Gastrocnemius medialis (tissue), 4 donors: ENCODE measurements around the gene C1orf210. TPM values are rescaled to one million over a fixed set of nuclear protein-coding genes. Genes with fewer than 3 reads are reported as not detected.

Experiments used
- ATAC-seq, 2 donors: fragments of 150-250 bp; one replicate each; pipeline ENCODE4 v1.9.1; 2016
- DNase-seq, 2 donors: peaks; one replicate each; pipeline ENCODE4 v3.0.0-alpha.2; 2019
- H3K27ac ChIP-seq, 4 donors: fragments of 200-600 bp; sonication (generic); 1 replicate in 1 of 4; 2 replicates in 3 of 4; pipeline ENCODE4 v1.5.1; 2016 to 2018; ENCODE audit warnings: mild to moderate bottlenecking in 2 of 4, moderate library complexity in 1 of 4
- H3K27me3 ChIP-seq, 3 donors: fragments of 200-600 bp; sonication (generic) in 2 of 3; 1 replicate in 1 of 3; 2 replicates in 2 of 3; pipeline versions ENCODE4 v1.5.1 to v1.6.0; 2016 to 2019; ENCODE audit warnings: mild to moderate bottlenecking in 1 of 3, moderate library complexity in 1 of 3
- H3K36me3 ChIP-seq, 2 donors: fragments of 200-600 bp; sonication (generic) in 1 of 2; one replicate each; pipeline ENCODE4 v1.5.1; 2017 to 2018
- H3K4me1 ChIP-seq, 2 donors: fragments of 200-600 bp; sonication (generic) in 1 of 2; one replicate each; pipeline ENCODE4 v1.5.1; 2016 to 2017; ENCODE audit warnings: mild to moderate bottlenecking in 2 of 2
- H3K4me3 ChIP-seq, 4 donors: fragments of 200-600 bp; sonication (generic) in 3 of 4; 1 replicate in 1 of 4; 2 replicates in 3 of 4; pipeline ENCODE4 v1.5.1; 2016 to 2019; ENCODE audit warnings: mild to moderate bottlenecking in 2 of 4
- H3K9me3 ChIP-seq, 3 donors: fragments of 200-600 bp; sonication (generic) in 2 of 3; 1 replicate in 1 of 3; 2 replicates in 2 of 3; pipeline ENCODE4 v1.5.1; 2016 to 2019
- CTCF ChIP-seq, 5 experiments: fragments of 450-650 bp in 3 of 5; fragments of 200-600 bp in 2 of 5; sonication (generic) in 2 of 5; IDR thresholded peaks in 4 of 5; conservative IDR thresholded peaks in 1 of 5; 1 replicate in 4 of 5; 2 replicates in 1 of 5; pipeline ENCODE4 v1.5.1; 2016 to 2019; ENCODE audit warnings: antibody characterized with exemption in 5 of 5, mild to moderate bottlenecking in 3 of 5, moderate library complexity in 3 of 5
- POLR2A ChIP-seq, 2 donors: fragments of 450-650 bp; IDR thresholded peaks; one replicate each; pipeline ENCODE4 v1.6.1; 2017; ENCODE audit warnings: antibody characterized with exemption in 2 of 2, mild to moderate bottlenecking in 2 of 2, moderate library complexity in 2 of 2
- in situ Hi-C, 4 donors: fragments of 200-750 bp; cut with MboI; loops; one replicate each; pipeline versions ENCODE4 v1.15.0 to v1.8.0; 2017; ENCODE audit warnings: low sequenced_read_pairs in 4 of 4
- intact Hi-C: fragments of 100-400 bp; cut with DNase I; formaldehyde crosslinking; loops from one replicate; pipeline ENCODE4 v1.15.1; 2023; ENCODE audit warnings: low total_unique reads
- total RNA-seq, 4 donors: library from RNA; depleted of rRNA; stranded (reverse); fragments of >200 nt; gene quantifications; one replicate each; pipeline versions ENCODE4 v1.1.0 to v1.2.3, GENCODE V29; 2016

The C1orf210 gene
- total RNA-seq, 4 donors from 2014 or later: 0.27 TPM; not detected in 3

GRCh38 chr1:43267818-43268425 is 17.5 kb downstream of the C1orf210 start:
- ATAC-seq: no peak
- TF ChIP-seq CTCF (IDR thresholded peaks at IDR 0.05 in 4 of 5, conservative IDR thresholded peaks at IDR 0.05 in 1 of 5) (no peak), POLR2A (IDR thresholded peaks at IDR 0.05) (no peak)
- in situ Hi-C loops: no loop called here
- DNase-seq: no peak
- Histone ChIP-seq H3K36me3 (no peaks in the 10 kb centered on the region), H3K9me3 (no peaks in the 10 kb centered on the region), H3K27me3 (peaks cover 8 to 16% (median 11%) of the 10 kb centered on the region in 3 donors), H3K4me3 (no peak overlapping the region), H3K27ac (no peak overlapping the region), H3K4me1 (no peaks in the 10 kb centered on the region)
- intact Hi-C loops: no loop called here

- Histone ChIP-seq H3K36me3 (no peaks in the 10 kb centered on the region), H3K4me1 (no peaks in the 10 kb centered on the region), H3K9me3 (no peaks in the 10 kb centered on the region), H3K4me3 (no peak overlapping the region), H3K27me3 (peaks cover 8 to 16% (median 11%) of the 10 kb centered on the region in 3 donors), H3K27ac (no peak overlapping the region)
- in situ Hi-C loops (no loop called here), intact Hi-C loops (no loop called here)
- DNase-seq (no peak), ATAC-seq (no peak)
- TF ChIP-seq CTCF (IDR thresholded peaks at IDR 0.05 in 4 of 5, conservative IDR thresholded peaks at IDR 0.05 in 1 of 5) (no peak), POLR2A (IDR thresholded peaks at IDR 0.05) (no peak)
Observed at GRCh38 chr1:43267291-43267805, 18.0 kb downstream of the C1orf210 start.

GRCh38 chr1:43266881-43267280 is 18.5 kb downstream of the C1orf210 start:
- peaks cover 8 to 12% (median 11%) of the 10 kb centered on the region in 3 donors for H3K27me3 ChIP-seq
- ATAC-seq: no peak
- no peak for DNase-seq
- in situ Hi-C loops (no loop called here), intact Hi-C loops (no loop called here)
- no peaks in the 10 kb centered on the region for H3K9me3 ChIP-seq
- H3K27ac ChIP-seq: no peak overlapping the region
- no peaks in the 10 kb centered on the region for H3K36me3 ChIP-seq
- TF ChIP-seq CTCF (IDR thresholded peaks at IDR 0.05 in 4 of 5, conservative IDR thresholded peaks at IDR 0.05 in 1 of 5) (no peak), POLR2A (IDR thresholded peaks at IDR 0.05) (no peak)
- no peaks in the 10 kb centered on the region for H3K4me1 ChIP-seq
- H3K4me3 ChIP-seq: no peak overlapping the region

- peaks cover 2 to 4% (median 2%) of the 10 kb centered on the region in 3 donors for H3K27me3 ChIP-seq
- DNase-seq (no peak), ATAC-seq (no peak)
- TF ChIP-seq POLR2A (IDR thresholded peaks at IDR 0.05): no peak
- no peak for TF ChIP-seq CTCF (IDR thresholded peaks at IDR 0.05 in 4 of 5, conservative IDR thresholded peaks at IDR 0.05 in 1 of 5)
- no peaks in the 10 kb centered on the region for H3K9me3 ChIP-seq
- H3K36me3 ChIP-seq: no peaks in the 10 kb centered on the region
- H3K27ac ChIP-seq: no peak overlapping the region
- no peak overlapping the region for H3K4me3 ChIP-seq
- in situ Hi-C loops (no loop called here), intact Hi-C loops (no loop called here)
- no peaks in the 10 kb centered on the region for H3K4me1 ChIP-seq
Observed at GRCh38 chr1:43265431-43265830, 19.9 kb downstream of the C1orf210 start.

- no peak for DNase-seq
- no peaks in the 10 kb centered on the region for H3K4me1 ChIP-seq
- in situ Hi-C loops: no loop called here
- TF ChIP-seq POLR2A (IDR thresholded peaks at IDR 0.05) (no peak), CTCF (IDR thresholded peaks at IDR 0.05 in 4 of 5, conservative IDR thresholded peaks at IDR 0.05 in 1 of 5) (no peak)
- H3K36me3 ChIP-seq: no peaks in the 10 kb centered on the region
- H3K27ac ChIP-seq: no peak overlapping the region
- H3K27me3 ChIP-seq: no peaks in the 10 kb centered on the region
- ATAC-seq: no peak
- intact Hi-C loops: no loop called here
- no peaks in the 10 kb centered on the region for H3K9me3 ChIP-seq
- H3K4me3 ChIP-seq: no peak overlapping the region
Observed at GRCh38 chr1:43258370-43258769, 27.0 kb downstream of the C1orf210 start.
